RWPE2 (cell line): ENCODE results near the gene AFG1L.
"Not testable (repeated sequence)": the region's sequence is repeated elsewhere in the genome, so short reads cannot be mapped to it uniquely, and the experiment has no call there.

Experiments
- ATAC-seq: fragments of 200-7000 bp; cut with Tn5 transposase; 3 replicates; pipeline ENCODE4 v1.9.1; 2021; ENCODE audit warnings: low read depth
- DNase-seq: peaks from one replicate; pipeline ENCODE4 v3.0.0-alpha.2; 2020; ENCODE audit warnings: low spot score
- H3K27ac ChIP-seq: fragments of 450-650 bp; 2 replicates; pipeline ENCODE4 v1.5.1; 2017; ENCODE audit warnings: mild to moderate bottlenecking; ENCODE audit not compliant: poor library complexity, severe bottlenecking
- H3K27me3 ChIP-seq: fragments of 250-450 bp; sonication (Bioruptor Pico); 2 replicates; pipeline ENCODE4 v1.5.1; 2021; ENCODE audit warnings: mild to moderate bottlenecking, moderate library complexity; ENCODE audit not compliant: insufficient read depth, poor library complexity, severe bottlenecking
- H3K36me3 ChIP-seq: fragments of 250-450 bp; sonication (Bioruptor Pico); 2 replicates; pipeline ENCODE4 v1.5.1; 2020; ENCODE audit warnings: low read depth, mild to moderate bottlenecking, moderate library complexity
- H3K4me1 ChIP-seq: fragments of 250-450 bp; sonication (Bioruptor Pico); 2 replicates; pipeline ENCODE4 v1.5.1; 2021; ENCODE audit warnings: mild to moderate bottlenecking, moderate library complexity; ENCODE audit not compliant: insufficient read depth, poor library complexity, severe bottlenecking
- H3K4me3 ChIP-seq: fragments of 250-450 bp; sonication (Bioruptor Pico); 2 replicates; pipeline ENCODE4 v1.5.1; 2021; ENCODE audit warnings: mild to moderate bottlenecking, moderate library complexity; ENCODE audit not compliant: severe bottlenecking
- H3K9me3 ChIP-seq: fragments of 250-450 bp; sonication (Bioruptor Pico); 2 replicates; pipeline ENCODE4 v1.5.1; 2021; ENCODE audit warnings: mild to moderate bottlenecking, moderate library complexity; ENCODE audit not compliant: severe bottlenecking
- CTCF ChIP-seq: fragments of 450-650 bp; IDR thresholded peaks from one replicate; pipeline ENCODE4 v1.5.1; 2017; ENCODE audit warnings: mild to moderate bottlenecking, moderate library complexity; ENCODE audit not compliant: poor library complexity, severe bottlenecking

Gene AFG1L

GRCh38 chr6:108294297-108294726, 542 bp upstream of the AFG1L start:
- H3K4me3 ChIP-seq, result peak overlapping the region; percentile 59
- no peak for ATAC-seq

GRCh38 chr6:108295676-108296075, 822 bp downstream of the AFG1L start:
- no peaks in the 10 kb centered on the region for H3K4me1 ChIP-seq
- no peaks in the 10 kb centered on the region for H3K36me3 ChIP-seq
- DNase-seq (no peak), ATAC-seq (no peak)
- TF ChIP-seq CTCF, result no peak
- H3K27ac ChIP-seq, result peak overlapping the region; percentile 80
- H3K27me3 ChIP-seq, result no peaks in the 10 kb centered on the region
- H3K4me3 ChIP-seq, result peak overlapping the region; percentile 59
- peaks cover 3% of the 10 kb centered on the region for H3K9me3 ChIP-seq

More at GRCh38 chr6:108294297-108294726, 542 bp upstream of the AFG1L start:
- DNase-seq, result no peak
- no peaks in the 10 kb centered on the region for H3K27me3 ChIP-seq
- peaks cover 3% of the 10 kb centered on the region for H3K9me3 ChIP-seq
- no peak for TF ChIP-seq CTCF
- no peaks in the 10 kb centered on the region for H3K36me3 ChIP-seq
- H3K27ac ChIP-seq, result peak overlapping the region; percentile 80
- H3K4me1 ChIP-seq, result no peaks in the 10 kb centered on the region

GRCh38 chr6:108302386-108302785, 7.5 kb downstream of the AFG1L start:
- H3K9me3 ChIP-seq, result no peaks in the 10 kb centered on the region
- H3K27me3 ChIP-seq, result no peaks in the 10 kb centered on the region
- ATAC-seq (no peak), DNase-seq (no peak)
- no peaks in the 10 kb centered on the region for H3K36me3 ChIP-seq
- H3K27ac ChIP-seq, result no peak overlapping the region
- TF ChIP-seq CTCF, result no peak
- no peak overlapping the region for H3K4me3 ChIP-seq
- H3K4me1 ChIP-seq, result no peaks in the 10 kb centered on the region

GRCh38 chr6:108304646-108305045, 9.8 kb downstream of the AFG1L start:
- no peaks in the 10 kb centered on the region for H3K27me3 ChIP-seq
- no peak for ATAC-seq

GRCh38 chr6:108308641-108309040, 13.8 kb downstream of the AFG1L start:
- DNase-seq, H3K9me3 ChIP-seq, H3K36me3 ChIP-seq, H3K27ac ChIP-seq, H3K4me1 ChIP-seq, H3K27me3 ChIP-seq, H3K4me3 ChIP-seq, ATAC-seq: not testable (repeated sequence)

More at GRCh38 chr6:108304646-108305045, 9.8 kb downstream of the AFG1L start:
- no peak for DNase-seq
- H3K4me3 ChIP-seq, result no peak overlapping the region
- H3K27ac ChIP-seq, result no peak overlapping the region
- TF ChIP-seq CTCF, result no peak
- no peaks in the 10 kb centered on the region for H3K9me3 ChIP-seq
- H3K36me3 ChIP-seq, result no peaks in the 10 kb centered on the region
- H3K4me1 ChIP-seq, result peaks cover 9% of the 10 kb centered on the region
